IMR-90 (cell line): ENCODE data around the gene ARHGAP18. TPM values are rescaled to one million over a fixed set of nuclear protein-coding genes. Genes with fewer than 3 reads are reported as not detected.

Source experiments
- ATAC-seq: fragments of 200-7000 bp; cut with Tn5 transposase; 2 replicates; pipeline ENCODE4 v1.9.1; 2020; ENCODE audit warnings: low read depth, mild to moderate bottlenecking, moderate library complexity
- BruUV-seq: library from RNA; stranded (reverse); fragments of 400-500 nt; replicated peaks from 2 replicates; lab custom pipeline; 2021; lab: Mats Ljungman, UMichigan
- CTCF ChIA-PET: fragments of 300-600 bp; formaldehyde crosslinking; extraction: SDS; loops from one replicate; lab custom pipeline; 2021; ENCODE audit warnings: antibody characterized with exemption; lab: Yijun Ruan, JAX
- POLR2A ChIA-PET: fragments of 300-600 bp; sonication (Branson Sonifier 250); formaldehyde crosslinking; loops from one replicate; lab custom pipeline; 2022; ENCODE audit warnings: antibody characterized with exemption; ENCODE audit not compliant: unreplicated experiment; lab: Charles Lee
- DNase-seq: peaks from one replicate; pipeline ENCODE4 v3.0.0; 2013
- H2AFZ ChIP-seq: replicated peaks from 2 replicates; pipeline ENCODE3; 2013; ENCODE audit warnings: low read length, mild to moderate bottlenecking; ENCODE audit not compliant: poor library complexity
- H2AK5ac ChIP-seq: 2 replicates; pipeline ENCODE4 v1.6.1; 2013; ENCODE audit warnings: low read depth, low read length, inconsistent platforms
- H2AK9ac ChIP-seq: replicated peaks from 2 replicates; pipeline ENCODE3; 2013; ENCODE audit warnings: mild to moderate bottlenecking, low read depth, low read length, moderate library complexity; ENCODE audit not compliant: poor library complexity
- H2BK120ac ChIP-seq: 2 replicates; pipeline ENCODE4 v1.6.1; 2013; ENCODE audit warnings: low read depth, low read length, inconsistent platforms
- H2BK15ac ChIP-seq: 3 replicates; pipeline ENCODE4 v1.6.1; 2013; ENCODE audit warnings: low read depth, low read length, inconsistent platforms
- H2BK20ac ChIP-seq: 2 replicates; pipeline ENCODE4 v1.6.1; 2013; ENCODE audit warnings: low read depth, mild to moderate bottlenecking, inconsistent platforms, low read length, moderate library complexity
- H2BK5ac ChIP-seq: 2 replicates; pipeline ENCODE4 v1.6.1; 2013; ENCODE audit warnings: mild to moderate bottlenecking, low read depth, low read length, inconsistent platforms; ENCODE audit not compliant: poor library complexity, severe bottlenecking
- H3K14ac ChIP-seq: replicated peaks from 2 replicates; pipeline ENCODE4 v1.6.1; 2013; ENCODE audit warnings: low read depth, low read length, inconsistent platforms
- H3K18ac ChIP-seq: 2 replicates; pipeline ENCODE4 v1.6.1; 2013; ENCODE audit warnings: low read depth, low read length, control low read depth
- H3K23ac ChIP-seq: 2 replicates; pipeline ENCODE4 v1.6.1; 2013; ENCODE audit warnings: low read depth, low read length, inconsistent platforms
- H3K27ac ChIP-seq: 2 replicates; pipeline ENCODE4 v1.5.1; 2013; ENCODE audit warnings: mild to moderate bottlenecking, control low read depth, low read length; ENCODE audit not compliant: insufficient read depth
- H3K27me3 ChIP-seq: 2 replicates; pipeline ENCODE4 v1.6.1; 2013; ENCODE audit warnings: low read length; ENCODE audit not compliant: control insufficient read depth, insufficient read depth
- H3K36me3 ChIP-seq: 2 replicates; pipeline ENCODE4 v1.6.1; 2013; ENCODE audit warnings: low read length, mixed read lengths; ENCODE audit not compliant: control insufficient read depth, insufficient read depth
- H3K4ac ChIP-seq: 2 replicates; pipeline ENCODE4 v1.6.1; 2013; ENCODE audit warnings: low read depth, low read length, inconsistent platforms
- H3K4me1 ChIP-seq: 2 replicates; pipeline ENCODE4 v1.6.1; 2013; ENCODE audit warnings: low read length, mixed read lengths; ENCODE audit not compliant: control insufficient read depth, insufficient read depth
- H3K4me2 ChIP-seq: 2 replicates; pipeline ENCODE4 v1.6.1; 2013; ENCODE audit warnings: low read depth, mild to moderate bottlenecking, control low read depth, low read length, moderate library complexity
- H3K4me3 ChIP-seq: 2 replicates; pipeline ENCODE4 v1.5.1; 2013; ENCODE audit warnings: low read depth, mild to moderate bottlenecking, control low read depth, low read length, moderate library complexity; ENCODE audit not compliant: insufficient read depth
- H3K56ac ChIP-seq: 2 replicates; pipeline ENCODE4 v1.6.1; 2013; ENCODE audit warnings: low read length, inconsistent platforms; ENCODE audit not compliant: insufficient read depth; ENCODE audit errors: extremely low read depth
- H3K79me1 ChIP-seq, 2 experiments: 2 replicates each; pipeline ENCODE4 v1.6.1; 2013; ENCODE audit warnings: low read length in 2 of 2, inconsistent platforms in 1 of 2, low read depth in 1 of 2
- H3K9ac ChIP-seq: 2 replicates; pipeline ENCODE4 v1.6.1; 2013; ENCODE audit warnings: low read depth, low read length, control low read depth
- H3K9me1 ChIP-seq: 2 replicates; pipeline ENCODE4 v1.6.1; 2013; ENCODE audit warnings: low read length, inconsistent platforms; ENCODE audit not compliant: insufficient read depth
- H3K9me3 ChIP-seq: 2 replicates; pipeline ENCODE4 v1.6.1; 2013; ENCODE audit warnings: low read length; ENCODE audit not compliant: control insufficient read depth, insufficient read depth
- H4K20me1 ChIP-seq: 2 replicates; pipeline ENCODE4 v1.6.1; 2013; ENCODE audit warnings: low read length, inconsistent platforms; ENCODE audit not compliant: insufficient read depth
- H4K5ac ChIP-seq: 2 replicates; pipeline ENCODE4 v1.6.1; 2013; ENCODE audit warnings: mild to moderate bottlenecking, low read depth, low read length, control low read depth
- H4K8ac ChIP-seq, 2 experiments: 2 replicates each; pipeline ENCODE4 v1.6.1; 2013; ENCODE audit warnings: low read depth in 2 of 2, low read length in 2 of 2, control low read depth in 1 of 2, inconsistent platforms in 1 of 2
- H4K91ac ChIP-seq: 2 replicates; pipeline ENCODE4 v1.6.1; 2013; ENCODE audit warnings: low read depth, low read length, inconsistent platforms; ENCODE audit not compliant: insufficient read depth
- CEBPB ChIP-seq: IDR thresholded peaks from 2 replicates; pipeline ENCODE4 v1.6.1; 2012; ENCODE audit warnings: low read depth, low read length, improper control_type of control experiment
- FOS ChIP-seq: fragments of 150-350 bp; IDR thresholded peaks from 2 replicates; pipeline ENCODE4 v1.6.1; 2016; ENCODE audit warnings: low read depth, low read length
- MAFK ChIP-seq: IDR thresholded peaks from 2 replicates; pipeline ENCODE4 v1.6.1; 2012; ENCODE audit warnings: low read depth, low read length, improper control_type of control experiment
- NFE2L2 ChIP-seq: fragments of 150-350 bp; IDR thresholded peaks from 2 replicates; pipeline ENCODE4 v1.6.1; 2016; ENCODE audit warnings: low read depth, mild to moderate bottlenecking, low read length
- RAD21 ChIP-seq: IDR thresholded peaks from 2 replicates; pipeline ENCODE4 v1.6.1; 2012; ENCODE audit warnings: low read length, improper control_type of control experiment
- RCOR1 ChIP-seq: IDR thresholded peaks from 2 replicates; pipeline ENCODE4 v1.6.1; 2012; ENCODE audit warnings: mild to moderate bottlenecking, low read length, improper control_type of control experiment; ENCODE audit not compliant: insufficient replicate concordance
- RFX5 ChIP-seq: IDR thresholded peaks from 2 replicates; pipeline ENCODE4 v1.8.0; 2012; ENCODE audit warnings: low read depth, mild to moderate bottlenecking, low read length, moderate library complexity
- WGBS, 2 experiments: methylation state at CpG; one replicate each; pipeline versions ENCODE4 v1.1.5 to v1.1.7; 2013; ENCODE audit warnings: missing lambda C conversion rate in 2 of 2; ENCODE audit not compliant: insufficient read length in 1 of 2; ENCODE audit errors: extremely low coverage in 2 of 2; 5-methylcytosine and 5-hydroxymethylcytosine counted together
- dilution Hi-C: fragments of 300-500 bp; cut with HindIII; formaldehyde crosslinking; loops from one replicate; pipeline ENCODE4 v1.14.3; 2018; ENCODE audit warnings: low sequenced_read_pairs; ENCODE audit not compliant: unreplicated experiment
- in situ Hi-C: fragments of 300-500 bp; cut with MboI; formaldehyde crosslinking; loops from 3 replicates; pipeline ENCODE4 v1.14.3; 2019; ENCODE audit warnings: low sequenced_read_pairs, inconsistent platforms, mixed read lengths
- intact Hi-C: fragments of 100-400 bp; cut with micrococcal nuclease; formaldehyde crosslinking; loops from 2 replicates; pipeline ENCODE4 v1.10.0; 2022
- polyA plus RNA-seq, 3 experiments: library from polyadenylated mRNA; depleted of rRNA; stranded (reverse); fragments of >200 nt; gene quantifications; 2 replicates each; pipeline ENCODE4 v1.2.3, GENCODE V29; 2012; ENCODE audit warnings: low replicate concordance in 1 of 3
- total RNA-seq: library from RNA; depleted of rRNA; stranded (reverse); fragments of >200 nt; gene quantifications from 2 replicates; pipeline ENCODE4 v1.2.3, GENCODE V29; 2012
- TF ChIP-seq, protein P1 (sequence below): fragments of 150-350 bp; IDR thresholded peaks from 2 replicates; pipeline ENCODE4 v1.6.1; 2017; ENCODE audit warnings: mild to moderate bottlenecking, antibody characterized with exemption, low read length, low read depth

The ARHGAP18 gene
- total and polyA plus RNA-seq, 2 of the 4 experiments (the other 2 are of a cell fraction) = 6.2 to 17.0 TPM

DNA sequence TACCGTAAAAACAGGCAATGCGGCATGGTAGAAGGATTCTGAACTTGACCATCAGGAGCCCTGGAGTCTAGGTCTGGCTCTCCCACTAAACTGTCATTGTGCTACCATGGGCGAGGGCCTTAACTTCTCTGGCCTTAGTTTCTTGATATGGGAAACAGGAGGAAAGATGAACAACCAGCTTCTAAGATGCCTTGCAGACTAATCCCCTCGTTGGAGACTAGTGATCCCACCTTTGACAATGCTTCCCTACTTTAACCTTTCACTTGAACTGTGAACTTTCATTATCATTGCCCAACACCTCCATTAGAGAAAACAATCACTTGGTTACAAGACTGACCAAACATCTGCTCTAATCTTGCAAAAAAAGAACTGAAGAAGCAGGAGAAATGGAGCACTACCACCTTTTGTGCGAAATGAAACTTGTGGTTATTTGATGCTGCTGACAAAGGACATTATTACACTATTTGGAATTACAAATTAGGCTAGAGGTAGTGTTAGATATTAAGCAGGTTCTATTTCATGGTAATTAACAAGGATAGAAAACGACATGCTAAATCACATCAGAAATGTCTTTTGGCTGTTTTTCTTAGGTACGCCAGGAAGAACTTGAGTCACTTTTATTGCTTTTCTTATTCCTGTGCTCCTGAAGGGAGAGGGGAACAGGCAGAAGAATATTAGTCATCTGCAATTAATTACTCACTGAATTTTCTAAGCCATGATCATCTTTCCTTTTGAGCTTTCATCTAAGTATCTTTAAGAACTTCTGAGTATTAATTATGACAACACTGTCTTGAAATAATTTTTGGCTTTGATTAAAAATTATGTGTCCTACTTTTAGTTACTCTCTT is 39.1 kb upstream of the ARHGAP18 start:
- H3K4me2 ChIP-seq = peak overlapping the region; percentile 87
- peak overlapping the region; percentile 84 for H3K4ac ChIP-seq
- H3K14ac ChIP-seq = peak overlapping the region; percentile 89
- dilution Hi-C loops (no loop called here), in situ Hi-C loops (loop anchor here (10.0 kb wide), 1 partner anchor 134 kb away; no protein-coding TSS in a partner anchor), intact Hi-C loops (no loop called here)
- H3K9me1 ChIP-seq = peaks cover 3% of the 10 kb centered on the region; the same call in 1 of the 2 replicates
- H2BK20ac ChIP-seq = peak overlapping the region; percentile 93
- peak overlapping the region; percentile 94 for H2BK120ac ChIP-seq
- H2BK5ac ChIP-seq = peak overlapping the region; percentile 78
- peak overlapping the region; percentile 92 for H2BK15ac ChIP-seq
- DNase-seq (peak; percentile 77), ATAC-seq (no peak)
- peak overlapping the region; percentile 64 for H3K23ac ChIP-seq
- H4K20me1 ChIP-seq = no peaks in the 10 kb centered on the region
- H3K9me3 ChIP-seq = no peaks in the 10 kb centered on the region
- 0 out of 2 replicates have a peak, but pooled peaks have one; percentile 16 for TF ChIP-seq CEBPB
- no peak for TF ChIP-seq RCOR1
- no peak for TF ChIP-seq RFX5
- TF ChIP-seq MAFK = no peak
- peak; percentile 42; the same call in 1 of the 2 replicates for TF ChIP-seq FOS
- TF ChIP-seq, protein P1, sequence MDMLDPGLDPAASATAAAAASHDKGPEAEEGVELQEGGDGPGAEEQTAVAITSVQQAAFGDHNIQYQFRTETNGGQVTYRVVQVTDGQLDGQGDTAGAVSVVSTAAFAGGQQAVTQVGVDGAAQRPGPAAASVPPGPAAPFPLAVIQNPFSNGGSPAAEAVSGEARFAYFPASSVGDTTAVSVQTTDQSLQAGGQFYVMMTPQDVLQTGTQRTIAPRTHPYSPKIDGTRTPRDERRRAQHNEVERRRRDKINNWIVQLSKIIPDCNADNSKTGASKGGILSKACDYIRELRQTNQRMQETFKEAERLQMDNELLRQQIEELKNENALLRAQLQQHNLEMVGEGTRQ = no peak
- TF ChIP-seq NFE2L2 = no peak
- TF ChIP-seq RAD21 = no peak
- H2AFZ ChIP-seq = peak overlapping the region; percentile 66
- ChIA-PET CTCF (interaction anchor here (0.6 to 1.6 kb wide), 2 partner anchors 22 to 100 kb away, joined by 3 read pairs; no protein-coding TSS in a partner anchor), POLR2A (interaction anchor here (0.6 kb wide), 1 partner anchor 92 kb away, joined by 13 read pairs; no protein-coding TSS in a partner anchor)
- peak overlapping the region; percentile 45 for H2AK9ac ChIP-seq
- H3K36me3 ChIP-seq = no peaks in the 10 kb centered on the region
- H3K4me3 ChIP-seq = no peak overlapping the region
- H3K27ac ChIP-seq = peak overlapping the region; percentile 58; the same call in 1 of the 2 replicates
- H3K18ac ChIP-seq = peak overlapping the region; percentile 84
- H4K8ac ChIP-seq = peak overlapping the region; percentile 37 to 80
- peak overlapping the region; percentile 87 for H2AK5ac ChIP-seq
- H3K4me1 ChIP-seq = peaks cover 15% of the 10 kb centered on the region
- peak overlapping the region; percentile 88 for H4K91ac ChIP-seq
- WGBS, 2 experiments = no CpG with 5 or more reads among the region's 7 CpGs
- H3K27me3 ChIP-seq = no peaks in the 10 kb centered on the region
- H3K79me1 ChIP-seq = 0 out of 4 replicates have a peak, but pooled peaks cover 0 to 4% of the 10 kb centered on the region in 2 experiments
- no TSS peak for BruUV-seq
- 0 out of 2 replicates have a peak overlapping the region, but pooled peaks have one; percentile 24 for H3K56ac ChIP-seq
- peak overlapping the region; percentile 19; the same call in 1 of the 2 replicates for H3K9ac ChIP-seq
- peak overlapping the region; percentile 89 for H4K5ac ChIP-seq
